HCT116 (cell line): ENCODE results near the gene STC2. TPM values are rescaled to one million over a fixed set of nuclear protein-coding genes. Genes with fewer than 3 reads are reported as not detected.

Experiments
- ATAC-seq: fragments of 200-7000 bp; cut with Tn5 transposase; 2 replicates; pipeline ENCODE4 v1.9.1; 2020; ENCODE audit warnings: mild to moderate bottlenecking, moderate library complexity
- BruUV-seq: library from RNA; stranded (reverse); fragments of 400-500 nt; replicated peaks from 2 replicates; lab custom pipeline; 2021; lab: Mats Ljungman, UMichigan
- CTCF ChIA-PET: fragments of 300-600 bp; sonication (Branson Sonifier 250); formaldehyde crosslinking; loops from one replicate; lab custom pipeline; 2021; ENCODE audit warnings: antibody characterized with exemption; lab: Charles Lee
- POLR2A ChIA-PET: fragments of 300-600, 350-600 bp; sonication (Branson Sonifier 250); formaldehyde crosslinking; loops from one replicate; lab custom pipeline; 2021; ENCODE audit warnings: antibody characterized with exemption; lab: Charles Lee
- RAD21 ChIA-PET, 2 experiments: fragments of 300-600 bp; sonication (Branson Sonifier 250); formaldehyde crosslinking; loops; one replicate each; lab custom pipeline; 2023; ENCODE audit warnings: low total read pairs in 2 of 2; ENCODE audit not compliant: uncharacterized antibody in 2 of 2, unreplicated experiment in 2 of 2, low non-redundant PET in 1 of 2; lab: Charles Lee
- DNase-seq: peaks from one replicate; pipeline ENCODE4 v3.0.0-alpha.2; 2010; ENCODE audit warnings: low read depth, low spot score
- H2AFZ ChIP-seq: fragments of 200-600 bp; shearing (Covaris generic), sonication (generic); 2 replicates; pipeline ENCODE4 v1.6.1; 2017; ENCODE audit warnings: low read depth, mixed run types, mixed read lengths, antibody characterized with exemption, low read length; ENCODE audit not compliant: poor library complexity, severe bottlenecking
- H3K27ac ChIP-seq: 2 replicates; pipeline ENCODE4 v1.5.1; 2012; ENCODE audit warnings: low read depth, low read length
- H3K27me3 ChIP-seq: fragments of 200-600 bp; sonication (generic); 2 replicates; pipeline ENCODE4 v1.6.1; 2016; ENCODE audit warnings: mixed run types, low read length, mixed read lengths; ENCODE audit not compliant: insufficient read depth
- H3K36me3 ChIP-seq, 2 experiments: fragments of 200-500 bp in 1 of 2; fragments of 200-600 bp in 1 of 2; sonication (Bioruptor generic) in 1 of 2; sonication (generic) in 1 of 2; 2 replicates each; pipeline versions ENCODE4 v1.5.1 to v1.6.1; 2014 to 2016; ENCODE audit warnings: low read length in 2 of 2, inconsistent platforms in 1 of 2, mixed read lengths in 1 of 2, mixed run types in 1 of 2; ENCODE audit not compliant: insufficient read depth in 2 of 2, control insufficient read depth in 1 of 2
- H3K4me1 ChIP-seq, 2 experiments: fragments of 200-600 bp in 1 of 2; sonication (generic) in 1 of 2; 2 replicates each; pipeline versions ENCODE4 v1.5.1 to v1.6.1; 2012 to 2017; ENCODE audit warnings: low read length in 2 of 2, inconsistent platforms in 1 of 2, mild to moderate bottlenecking in 1 of 2, mixed read lengths in 1 of 2, mixed run types in 1 of 2, moderate library complexity in 1 of 2; ENCODE audit not compliant: insufficient read depth in 2 of 2, control insufficient read depth in 1 of 2
- H3K4me2 ChIP-seq: fragments of 200-600 bp; sonication (generic); 2 replicates; pipeline ENCODE4 v1.6.1; 2017; ENCODE audit warnings: mixed run types, low read length, mixed read lengths
- H3K4me3 ChIP-seq, 2 experiments: fragments of 200-600 bp in 1 of 2; sonication (generic) in 1 of 2; replicated peaks in 1 of 2; 2 replicates each; pipeline ENCODE4 v1.5.1; 2011 to 2016; ENCODE audit warnings: low read length in 2 of 2, control low read depth in 1 of 2, low read depth in 1 of 2, mild to moderate bottlenecking in 1 of 2, mixed read lengths in 1 of 2, mixed run types in 1 of 2
- H3K79me2 ChIP-seq: fragments of 200-600 bp; sonication (generic); 2 replicates; pipeline ENCODE4 v1.6.1; 2017; ENCODE audit warnings: mild to moderate bottlenecking, mixed run types, low read length, moderate library complexity, mixed read lengths; ENCODE audit not compliant: insufficient read depth
- H3K9ac ChIP-seq: fragments of 200-600 bp; sonication (generic); 2 replicates; pipeline ENCODE4 v1.6.1; 2016; ENCODE audit warnings: low read length, mixed read lengths
- H3K9me2 ChIP-seq: fragments of 200-600 bp; sonication (generic), shearing (Covaris generic); 2 replicates; pipeline ENCODE4 v1.6.1; 2017; ENCODE audit warnings: mixed run types, mild to moderate bottlenecking, moderate library complexity; ENCODE audit not compliant: insufficient read depth
- H3K9me3 ChIP-seq, 2 experiments: fragments of 200-500 bp in 1 of 2; fragments of 200-600 bp in 1 of 2; sonication (Bioruptor generic) in 1 of 2; sonication (generic) in 1 of 2; 2 replicates each; pipeline ENCODE4 v1.6.1; 2014 to 2017; ENCODE audit warnings: low read length in 2 of 2, mixed read lengths in 2 of 2, inconsistent platforms in 1 of 2, low read depth in 1 of 2, mild to moderate bottlenecking in 1 of 2, mixed run types in 1 of 2, moderate library complexity in 1 of 2; ENCODE audit not compliant: control insufficient read depth in 1 of 2, insufficient read depth in 1 of 2
- H4K20me1 ChIP-seq: fragments of 200-600 bp; sonication (generic), shearing (Covaris generic); 2 replicates; pipeline ENCODE4 v1.6.1; 2017; ENCODE audit warnings: mixed run types, mild to moderate bottlenecking, moderate library complexity; ENCODE audit not compliant: insufficient read depth
- ATF3 ChIP-seq: IDR thresholded peaks from 2 replicates; pipeline ENCODE4 v1.6.1; 2012
- CBX3 ChIP-seq: IDR thresholded peaks from 2 replicates; pipeline ENCODE4 v1.6.1; 2012; ENCODE audit warnings: low read depth
- EZH2phosphoT487 ChIP-seq: fragments of 200-600 bp; IDR thresholded peaks from 2 replicates; pipeline ENCODE4 v1.6.1; 2018; ENCODE audit warnings: antibody characterized with exemption, borderline replicate concordance
- FOSL1 ChIP-seq: IDR thresholded peaks from 2 replicates; pipeline ENCODE4 v1.6.1; 2012; ENCODE audit warnings: low read depth
- MAX ChIP-seq: IDR thresholded peaks from 2 replicates; pipeline ENCODE4 v1.6.1; 2012
- POLR2A ChIP-seq: IDR thresholded peaks from 2 replicates; pipeline ENCODE4 v1.7.0; 2011; ENCODE audit warnings: borderline replicate concordance; ENCODE audit not compliant: insufficient read depth, insufficient read length; ENCODE audit errors: extremely low read depth
- RAD21 ChIP-seq: IDR thresholded peaks from 2 replicates; pipeline ENCODE4 v1.6.1; 2012; ENCODE audit warnings: low read depth, mild to moderate bottlenecking
- REST ChIP-seq: IDR thresholded peaks from 2 replicates; pipeline ENCODE4 v1.6.1; 2012; ENCODE audit warnings: low read depth
- SIN3A ChIP-seq: IDR thresholded peaks from 2 replicates; pipeline ENCODE4 v1.6.1; 2012; ENCODE audit warnings: low read depth
- TCF7L2 ChIP-seq: IDR thresholded peaks from 2 replicates; pipeline ENCODE4 v1.7.0; 2011; ENCODE audit warnings: borderline replicate concordance, inconsistent platforms; ENCODE audit not compliant: insufficient read depth, insufficient read length; ENCODE audit errors: extremely low read depth
- ZNF274 ChIP-seq: fragments of 200-500 bp; sonication (Bioruptor generic); IDR thresholded peaks from 2 replicates; pipeline ENCODE4 v1.6.1; 2014; ENCODE audit warnings: mild to moderate bottlenecking, low read depth, low read length, inconsistent platforms
- intact Hi-C: fragments of 100-400 bp; cut with micrococcal nuclease; formaldehyde crosslinking; loops from 2 replicates; pipeline ENCODE4 v1.10.0; 2022
- total RNA-seq: library from RNA; stranded (reverse); gene quantifications from one replicate; pipeline ENCODE4 v1.2.1, GENCODE V29; 2021; ENCODE audit not compliant: unreplicated experiment

The STC2 gene
- total RNA-seq, 1 experiment from 2014 or later, result 97.3 TPM

GRCh38 chr5:173278172-173278571, 50.0 kb downstream of the STC2 start:
- TF ChIP-seq EZH2phosphoT487 (no peak), CBX3 (no peak), RAD21 (no peak), POLR2A (no peak), TCF7L2 (no peak), ATF3 (no peak), FOSL1 (no peak), ZNF274 (no peak), REST (no peak), SIN3A (no peak), MAX (no peak)

More at GRCh38 chr5:173278172-173278571, 50.0 kb downstream of the STC2 start:
- no TSS peak for BruUV-seq
- DNase-seq (no peak), ATAC-seq (no peak)
- no peaks in the 10 kb centered on the region for H4K20me1 ChIP-seq
- intact Hi-C loops, result no loop called here
- RAD21 ChIA-PET, result no interaction called here
- H3K27me3 ChIP-seq, result no peaks in the 10 kb centered on the region
- POLR2A ChIA-PET, result interaction anchor here (0.7 kb wide), 1 partner anchor 50 kb away, joined by 3 read pairs; the partner anchor contains the start of gene STC2
- no peak overlapping the region for H2AFZ ChIP-seq
- no peaks in the 10 kb centered on the region for H3K9me2 ChIP-seq
- H3K27ac ChIP-seq, result no peak overlapping the region
- H3K79me2 ChIP-seq, result no peaks in the 10 kb centered on the region
- H3K4me3 ChIP-seq, result no peak overlapping the region
- no peaks in the 10 kb centered on the region for H3K9me3 ChIP-seq
- CTCF ChIA-PET, result no interaction called here
- H3K4me1 ChIP-seq, result peaks cover under 1 to 2% of the 10 kb centered on the region in 2 experiments; a peak in 1 of 4 replicates
- no peak overlapping the region for H3K4me2 ChIP-seq
- H3K36me3 ChIP-seq, result no peaks in the 10 kb centered on the region
- no peak overlapping the region for H3K9ac ChIP-seq
